ENCODE measurements around the gene VWA5B2. TPM values are rescaled to one million over a fixed set of nuclear protein-coding genes. Genes with fewer than 3 reads are reported as not detected.

VWA5B2 gene
- not detected for total RNA-seq
- long read RNA-seq = 0 reads

DNA sequence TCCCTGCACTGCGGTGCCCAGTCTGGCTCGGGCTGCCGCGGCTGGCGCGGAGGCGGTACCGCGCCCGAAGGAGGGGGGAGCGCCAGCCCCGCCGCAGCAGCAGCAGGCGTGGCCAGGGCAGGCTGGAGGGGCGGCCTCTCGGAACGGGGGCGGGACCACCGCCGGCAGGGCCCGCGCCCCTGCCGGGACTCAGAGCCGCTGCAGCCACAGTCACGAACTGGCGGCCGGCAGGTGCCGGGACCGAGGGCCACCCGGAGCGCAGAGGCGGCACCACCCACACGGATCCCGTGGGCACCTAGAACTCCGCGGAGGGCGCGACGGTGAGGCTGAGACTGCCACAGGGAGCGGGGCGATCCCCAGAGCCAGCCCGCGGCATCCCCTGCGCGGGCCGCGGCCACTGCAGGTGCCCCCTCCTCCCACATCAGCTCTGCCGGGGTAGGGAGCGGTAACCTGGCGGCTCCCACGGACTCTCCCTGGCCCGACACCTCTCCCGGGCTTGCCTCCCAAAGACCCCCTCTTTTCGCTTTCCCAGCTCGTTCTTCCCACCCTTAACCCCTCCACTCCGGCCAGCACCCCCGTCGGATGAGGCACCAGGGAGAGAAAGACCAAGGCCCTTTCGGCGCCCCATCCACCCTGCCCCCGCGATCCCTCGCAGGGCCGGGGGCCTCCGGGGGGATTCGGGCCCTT is at the start of gene VWA5B2:
VWA5B2 (plus strand) TSS at position 192 of the 687 bp plus-strand sequence. CDS start 944 bp downstream, outside the sequence.
- DNase-seq = peak; percentile 77
- intact Hi-C loops (cut with micrococcal nuclease) = no loop called here
- peak; percentile 96 for ATAC-seq

DNA sequence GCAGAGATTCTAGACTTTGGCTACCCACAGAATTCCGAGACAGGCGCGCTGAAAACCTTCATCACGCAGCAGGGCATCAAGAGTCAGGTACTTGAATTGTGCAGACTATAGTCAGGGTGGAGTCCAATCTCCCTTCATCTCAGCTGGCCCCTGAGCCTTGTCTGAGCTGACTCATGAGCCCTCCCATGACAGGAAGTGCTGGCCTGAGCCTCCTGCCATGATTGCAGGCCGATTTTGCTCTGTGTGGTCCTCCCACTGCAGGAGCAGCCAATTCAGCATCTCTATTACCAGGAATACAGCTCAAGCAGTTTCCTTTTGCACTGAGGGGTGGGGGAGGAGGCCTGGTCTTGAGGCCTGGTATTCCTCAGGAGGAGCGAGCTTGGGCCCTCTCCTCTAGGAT is 49.2 kb upstream of the VWA5B2 start:
- no peak for ATAC-seq
- DNase-seq = no peak
- intact Hi-C loops (cut with micrococcal nuclease) = no loop called here

DNA sequence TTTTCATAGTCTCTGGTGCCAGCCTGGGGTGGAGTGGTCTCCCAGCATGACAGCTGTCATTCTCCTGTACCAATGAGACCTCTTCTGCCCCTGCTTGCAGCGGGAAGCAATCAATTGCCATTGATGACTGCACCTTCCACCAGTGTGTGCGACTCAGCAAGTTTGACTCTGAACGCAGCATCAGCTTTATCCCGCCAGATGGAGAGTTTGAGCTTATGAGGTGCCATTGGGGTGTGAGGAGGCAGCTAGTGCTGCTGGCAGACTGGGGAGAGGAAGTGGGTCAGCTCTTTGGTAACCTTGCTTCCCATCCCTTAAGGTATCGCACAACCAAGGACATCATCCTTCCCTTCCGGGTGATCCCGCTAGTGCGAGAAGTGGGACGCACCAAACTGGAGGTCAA is 47.8 kb upstream of the VWA5B2 start:
- no peak for DNase-seq
- ATAC-seq = no peak
- intact Hi-C loops (cut with micrococcal nuclease) = no loop called here

DNA sequence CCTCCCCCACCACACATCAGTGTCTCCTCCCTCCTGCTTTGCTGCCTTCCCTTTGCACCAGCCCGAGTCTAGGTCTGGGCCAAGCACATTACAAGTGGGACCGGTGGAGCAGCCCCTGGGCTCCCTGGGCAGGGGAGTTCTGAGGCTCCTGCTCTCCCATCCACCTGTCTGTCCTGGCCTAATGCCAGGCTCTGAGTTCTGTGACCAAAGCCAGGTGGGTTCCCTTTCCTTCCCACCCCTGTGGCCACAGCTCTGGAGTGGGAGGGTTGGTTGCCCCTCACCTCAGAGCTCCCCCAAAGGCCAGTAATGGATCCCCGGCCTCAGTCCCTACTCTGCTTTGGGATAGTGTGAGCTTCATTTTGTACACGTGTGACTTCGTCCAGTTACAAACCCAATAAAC is 45.7 kb upstream of the VWA5B2 start:
- ATAC-seq = no peak
- DNase-seq = no peak
- intact Hi-C loops (cut with micrococcal nuclease) = no loop called here

DNA sequence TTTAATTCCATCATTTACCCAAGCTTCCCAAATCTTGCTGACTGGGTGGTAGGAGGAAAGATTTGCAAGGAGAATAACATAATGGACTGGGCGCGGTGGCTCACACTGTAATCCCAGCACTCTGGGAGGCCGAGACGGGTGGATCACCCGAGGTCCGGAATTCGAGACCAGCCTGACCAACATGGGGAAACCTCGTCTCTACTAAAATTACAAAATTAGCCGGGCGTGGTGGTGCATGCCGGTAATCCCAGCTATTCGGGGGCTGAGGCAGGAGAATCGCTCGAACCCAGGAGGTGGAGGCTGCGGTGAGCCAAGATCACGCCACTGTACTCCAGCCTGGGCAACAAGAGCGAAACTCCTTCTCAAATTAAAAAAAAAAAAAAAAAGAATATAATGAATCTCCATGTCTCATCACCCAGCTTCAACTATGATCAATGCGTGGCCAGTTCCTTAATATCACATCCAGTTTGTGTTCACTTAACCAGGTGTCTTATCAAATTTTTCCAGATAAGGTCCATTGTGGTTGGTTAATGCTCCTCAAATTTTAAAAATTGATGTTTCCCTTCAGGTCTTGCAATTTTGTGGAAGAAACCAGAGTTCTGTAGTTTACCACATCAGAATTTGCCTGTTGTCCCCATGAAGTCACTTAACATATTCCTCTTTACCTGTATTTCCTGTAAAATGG is 44.7 kb upstream of the VWA5B2 start:
- ATAC-seq (no peak), DNase-seq (no peak)
- intact Hi-C loops (cut with micrococcal nuclease) = no loop called here

DNA sequence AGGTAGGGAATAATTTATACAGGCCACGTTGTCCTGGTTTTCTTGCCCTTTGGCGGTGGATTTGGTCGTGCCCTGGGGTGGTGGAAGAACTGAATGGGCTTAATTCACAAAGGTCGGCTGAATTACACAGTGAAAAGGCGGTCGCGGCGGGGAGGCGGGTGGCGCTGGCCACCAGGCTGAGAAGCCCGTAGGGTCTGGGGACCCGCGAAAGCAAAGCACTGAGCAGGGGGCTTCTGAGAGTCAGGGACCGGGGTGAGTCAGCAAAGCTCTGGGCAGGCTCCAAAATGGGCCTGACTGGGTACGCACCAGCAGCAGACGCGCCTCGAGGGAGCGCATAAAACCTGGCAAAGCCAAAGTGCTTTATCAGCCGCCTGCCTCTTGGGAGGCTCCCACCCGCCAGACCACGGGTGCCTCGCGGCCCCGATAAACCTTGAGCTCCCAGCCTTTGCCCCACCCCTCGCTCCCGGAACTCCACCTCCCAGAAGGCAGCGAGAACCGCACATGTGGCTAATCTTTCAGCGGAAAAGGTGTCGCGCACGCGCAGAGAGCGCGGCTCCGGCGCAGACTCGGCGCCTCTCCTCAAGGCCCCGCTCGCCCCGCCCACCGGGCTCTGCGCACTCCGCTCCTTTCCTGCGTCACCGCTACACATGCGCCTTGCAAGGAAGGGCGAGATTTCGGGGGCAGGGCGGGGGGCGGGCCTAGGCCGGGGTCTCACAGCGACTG is 43.8 kb upstream of the VWA5B2 start:
- DNase-seq (peak; percentile 100), ATAC-seq (peak; percentile 97)
- intact Hi-C loops (cut with micrococcal nuclease) = no loop called here

DNA sequence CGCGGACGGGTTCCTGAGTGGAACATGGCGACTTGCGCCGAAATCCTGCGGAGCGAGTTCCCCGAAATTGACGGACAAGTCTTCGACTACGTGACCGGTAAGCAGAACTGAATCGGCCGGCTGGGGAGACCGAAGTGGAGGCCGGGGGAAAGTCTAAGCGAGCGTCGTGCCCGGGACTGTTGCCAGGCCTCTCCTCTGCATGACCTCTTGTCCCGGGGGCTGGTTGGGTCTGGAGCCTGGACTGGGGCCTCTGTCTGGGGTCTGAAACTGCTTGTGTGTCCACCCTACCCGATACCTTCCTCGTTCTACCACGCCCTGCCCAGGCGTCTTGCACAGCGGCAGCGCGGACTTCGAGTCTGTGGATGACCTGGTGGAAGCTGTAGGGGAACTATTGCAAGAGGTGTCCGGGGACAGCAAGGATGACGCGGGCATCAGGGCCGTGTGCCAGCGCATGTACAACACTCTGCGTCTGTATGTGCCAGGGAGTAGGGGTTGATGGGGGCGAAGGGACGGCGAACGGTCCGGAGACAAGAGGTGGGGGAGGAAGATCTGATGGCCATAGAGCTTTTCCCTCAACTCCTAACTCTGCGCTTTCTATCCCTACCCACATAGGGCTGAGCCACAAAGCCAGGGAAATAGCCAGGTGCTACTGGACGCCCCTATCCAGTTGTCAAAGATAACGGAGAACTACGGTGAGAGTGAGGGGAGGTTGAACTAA is 43.0 kb upstream of the VWA5B2 start, which contains the start of gene ABCF3:
ABCF3 (plus strand) TSS at position 16 of the 718 bp plus-strand sequence; CDS start at position 25, 9 bp downstream.
- ATAC-seq (peak; percentile 34), DNase-seq (peak; percentile 73)
- intact Hi-C loops (cut with micrococcal nuclease) = no loop called here

DNA sequence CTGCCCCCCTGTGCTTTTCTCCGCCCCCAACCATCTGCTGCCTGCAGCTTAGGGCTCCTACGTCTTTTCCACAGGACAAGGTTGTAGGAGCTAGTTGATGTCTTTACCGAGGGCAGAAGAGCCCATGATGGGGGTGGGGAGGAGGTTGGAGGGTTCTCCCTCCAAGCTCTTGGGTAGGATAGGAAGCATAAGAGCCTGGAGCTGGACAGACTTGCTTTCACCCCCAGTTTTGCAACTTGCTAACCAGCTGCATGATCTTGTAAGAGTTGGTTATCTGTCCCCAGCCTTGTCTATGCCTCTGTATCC is 42.5 kb upstream of the VWA5B2 start:
- DNase-seq = no peak
- intact Hi-C loops (cut with micrococcal nuclease) = no loop called here
- no peak for ATAC-seq

DNA sequence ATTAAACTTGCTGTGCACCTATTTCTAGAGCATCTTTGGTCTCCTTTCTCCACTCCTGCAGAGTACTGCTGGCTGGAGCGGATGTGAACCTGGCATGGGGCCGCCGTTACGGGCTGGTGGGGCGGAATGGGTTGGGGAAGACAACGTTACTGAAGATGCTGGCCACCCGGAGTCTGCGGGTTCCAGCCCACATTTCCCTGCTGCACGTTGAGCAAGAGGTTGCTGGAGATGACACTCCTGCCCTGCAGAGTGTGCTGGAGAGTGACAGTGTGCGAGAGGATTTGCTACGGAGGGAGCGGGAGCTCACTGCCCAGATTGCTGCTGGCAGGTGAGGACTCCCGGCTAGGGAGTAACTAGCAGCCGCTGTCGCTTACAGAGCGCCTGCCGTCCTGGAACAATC is 41.3 kb upstream of the VWA5B2 start:
- intact Hi-C loops (cut with micrococcal nuclease) = no loop called here
- no peak for DNase-seq
- ATAC-seq = no peak

DNA sequence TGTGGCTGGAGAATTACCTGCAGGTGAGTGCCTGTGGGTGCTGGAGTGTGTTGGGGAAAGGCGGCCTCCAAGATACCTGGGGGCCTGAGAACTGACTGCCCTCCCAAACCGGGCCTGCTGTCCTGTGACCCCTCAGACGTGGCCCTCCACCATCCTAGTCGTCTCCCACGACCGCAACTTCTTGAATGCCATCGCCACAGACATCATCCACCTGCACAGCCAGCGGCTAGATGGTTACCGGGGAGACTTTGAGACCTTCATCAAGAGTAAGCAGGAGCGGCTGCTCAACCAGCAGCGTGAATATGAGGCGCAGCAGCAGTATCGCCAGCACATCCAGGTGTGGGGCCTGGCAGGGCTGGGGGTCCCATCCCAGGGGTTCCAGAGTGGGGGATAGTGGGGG is 40.0 kb upstream of the VWA5B2 start:
- DNase-seq (no peak), ATAC-seq (no peak)
- intact Hi-C loops (cut with micrococcal nuclease) = no loop called here

DNA sequence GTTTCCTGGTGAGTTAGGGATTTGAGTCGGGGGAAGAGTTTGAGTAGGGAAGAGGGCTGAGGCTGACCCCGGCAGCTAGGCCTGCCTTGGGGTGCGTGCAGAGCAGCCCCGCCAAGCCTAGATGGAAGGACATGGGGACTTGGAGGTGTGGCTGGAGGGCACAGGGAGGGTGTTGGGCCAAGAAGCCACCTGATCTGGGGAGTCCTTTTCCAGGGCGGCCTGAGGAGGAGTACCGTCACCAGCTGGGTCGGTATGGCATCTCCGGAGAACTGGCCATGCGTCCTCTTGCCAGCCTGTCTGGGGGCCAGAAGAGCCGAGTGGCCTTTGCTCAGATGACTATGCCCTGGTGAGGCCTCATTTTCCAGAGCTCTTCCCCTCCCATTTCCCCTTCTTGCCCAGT is 36.5 kb upstream of the VWA5B2 start:
- ATAC-seq (no peak), DNase-seq (no peak)
- intact Hi-C loops (cut with micrococcal nuclease) = no loop called here

DNA sequence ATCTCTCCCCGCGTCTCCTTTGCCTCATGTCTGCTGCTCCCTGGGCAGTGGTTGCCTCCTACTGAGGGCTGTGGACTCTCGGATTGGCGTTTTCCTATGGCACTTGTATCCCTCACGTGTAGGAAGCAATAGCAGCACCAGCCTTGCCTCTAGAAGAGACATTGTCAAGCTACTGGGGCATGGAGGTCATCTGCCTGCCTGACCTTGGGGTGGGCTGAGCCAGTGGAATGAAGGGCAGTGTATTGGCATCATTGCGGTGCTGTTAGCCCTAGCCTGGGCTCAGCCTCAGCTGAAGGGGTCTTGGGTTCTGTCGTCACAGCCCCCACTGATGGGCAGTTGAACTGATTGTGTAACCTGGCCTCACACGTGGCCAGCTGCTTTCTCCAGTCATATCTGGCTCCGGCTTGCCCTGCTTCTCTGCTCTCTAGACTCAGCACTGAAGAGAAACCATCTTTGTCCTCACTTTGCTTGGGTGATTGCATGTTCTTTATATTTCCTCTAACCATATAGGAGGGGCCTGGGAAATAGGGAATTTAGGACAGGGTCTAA is 35.3 kb upstream of the VWA5B2 start:
- DNase-seq (no peak), ATAC-seq (no peak)
- intact Hi-C loops (cut with micrococcal nuclease) = no loop called here

DNA sequence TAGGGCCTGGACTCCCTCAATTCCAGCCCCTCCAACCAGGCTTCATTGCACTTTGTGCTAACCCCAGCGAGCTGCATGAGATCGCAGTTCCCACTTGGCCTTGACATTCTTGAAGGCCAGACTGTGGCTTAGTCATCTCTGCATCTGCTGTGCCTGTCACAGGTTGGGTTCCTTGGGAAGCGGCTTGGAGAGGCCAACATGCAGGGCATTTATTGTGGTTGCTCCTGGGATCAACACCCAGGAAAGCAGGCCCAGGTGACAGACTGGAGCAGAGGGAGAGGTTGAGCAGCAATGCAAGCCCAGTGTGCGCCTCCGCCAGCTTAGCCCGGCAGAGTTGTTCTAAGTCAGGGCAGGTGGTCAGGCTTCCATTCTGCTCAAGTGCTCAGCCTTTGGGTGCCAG is 32.8 kb upstream of the VWA5B2 start:
- ATAC-seq (no peak), DNase-seq (no peak)
- intact Hi-C loops (cut with micrococcal nuclease) = no loop called here

DNA sequence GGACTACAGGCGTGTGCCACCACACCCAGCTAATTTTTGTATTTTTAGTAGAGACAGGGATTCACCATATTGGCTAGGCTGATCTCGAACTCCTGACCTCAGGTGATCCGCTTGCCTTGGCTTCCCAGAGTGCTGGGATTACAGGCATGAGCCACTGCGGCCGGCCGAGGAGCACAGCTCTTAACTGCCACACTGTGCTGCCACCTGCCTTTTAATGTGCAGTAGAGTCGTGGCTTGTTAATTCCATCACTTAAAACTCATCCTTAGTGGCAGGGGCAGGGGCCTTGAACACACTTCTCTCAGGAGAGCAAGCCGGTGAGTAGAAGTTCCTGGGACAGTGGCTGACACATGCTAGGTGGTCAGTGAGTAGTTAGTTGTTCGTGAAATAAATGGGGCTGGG is 30.9 kb upstream of the VWA5B2 start:
- no peak for DNase-seq
- intact Hi-C loops (cut with micrococcal nuclease) = no loop called here
- ATAC-seq = no peak

DNA sequence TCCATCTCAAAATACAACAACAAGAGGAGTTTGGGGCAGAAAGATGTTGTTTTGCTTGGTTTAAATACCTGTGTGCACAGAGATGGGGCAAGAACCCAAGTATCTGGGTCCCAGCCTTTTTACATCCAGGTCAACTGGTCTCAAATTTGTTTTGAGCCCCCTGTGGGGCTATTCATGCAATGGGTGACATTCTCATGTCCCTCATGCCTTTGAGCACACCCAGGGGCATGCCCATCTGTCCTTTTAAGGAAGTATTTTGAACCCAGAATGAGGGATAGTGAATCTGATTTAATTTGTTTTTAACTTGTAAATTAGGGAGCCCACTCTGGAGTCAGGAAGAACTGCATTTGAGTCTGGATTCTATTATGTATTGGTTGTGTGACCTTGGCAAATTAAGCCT is 28.6 kb upstream of the VWA5B2 start:
- no peak for DNase-seq
- intact Hi-C loops (cut with micrococcal nuclease) = no loop called here
- ATAC-seq = no peak

DNA sequence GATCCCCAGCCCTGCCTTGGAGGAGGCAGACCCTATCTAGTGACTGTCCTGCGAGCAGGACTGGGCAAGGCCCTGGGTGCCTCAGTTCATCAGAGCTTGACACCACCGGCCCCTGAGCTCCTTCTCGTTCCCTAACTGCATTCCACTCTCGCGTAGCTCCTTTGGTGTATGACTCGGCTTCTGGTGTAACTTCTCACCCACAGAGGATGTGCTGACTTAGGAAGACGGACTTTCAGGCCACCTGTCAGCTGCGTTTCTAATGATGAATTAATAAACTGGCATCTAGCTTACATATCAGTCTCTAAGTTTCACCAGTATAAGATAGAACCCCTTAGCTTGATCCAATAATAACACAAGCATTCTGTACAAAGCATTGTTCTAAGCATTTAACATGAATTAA is 25.9 kb upstream of the VWA5B2 start:
- ATAC-seq = no peak
- intact Hi-C loops (cut with micrococcal nuclease) = no loop called here
- no peak for DNase-seq

DNA sequence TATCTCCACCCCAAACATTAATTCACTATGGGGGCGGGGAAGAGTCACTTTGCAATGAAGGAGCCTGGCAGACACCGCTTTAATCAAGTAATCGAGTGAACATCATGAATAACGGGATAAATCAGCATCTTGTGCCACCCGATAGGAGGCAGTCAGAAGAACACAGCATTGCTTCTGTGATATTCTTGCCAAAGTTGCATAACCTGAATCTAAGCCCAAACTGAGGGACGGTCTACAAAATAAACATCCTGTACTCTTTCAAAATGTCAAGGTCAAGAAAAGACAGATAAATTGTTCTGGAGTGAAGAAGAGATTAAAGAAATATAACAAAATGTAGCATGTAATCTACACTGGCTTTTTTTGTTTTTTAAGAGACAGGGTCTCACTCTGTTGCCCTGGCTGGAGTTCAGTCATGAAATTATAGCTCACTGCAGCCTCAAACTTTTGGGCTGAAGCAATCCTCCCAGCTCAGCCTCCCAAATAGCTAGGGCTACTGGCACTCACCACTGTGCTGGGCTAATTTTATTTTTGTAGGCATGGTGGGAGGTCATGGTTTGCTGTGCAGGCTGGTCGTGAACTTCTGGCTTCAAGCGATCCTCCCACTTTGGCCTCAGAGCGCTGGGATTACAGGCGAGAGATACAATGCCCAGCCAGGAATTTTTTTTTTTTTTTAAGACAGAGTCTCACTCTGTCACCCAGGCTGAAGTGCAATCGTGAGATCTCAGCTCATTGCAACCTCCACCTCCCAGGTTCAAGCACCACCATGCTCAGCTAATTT is 20.1 kb upstream of the VWA5B2 start:
- DNase-seq (no peak), ATAC-seq (peak; percentile 41)
- intact Hi-C loops (cut with micrococcal nuclease) = no loop called here

DNA sequence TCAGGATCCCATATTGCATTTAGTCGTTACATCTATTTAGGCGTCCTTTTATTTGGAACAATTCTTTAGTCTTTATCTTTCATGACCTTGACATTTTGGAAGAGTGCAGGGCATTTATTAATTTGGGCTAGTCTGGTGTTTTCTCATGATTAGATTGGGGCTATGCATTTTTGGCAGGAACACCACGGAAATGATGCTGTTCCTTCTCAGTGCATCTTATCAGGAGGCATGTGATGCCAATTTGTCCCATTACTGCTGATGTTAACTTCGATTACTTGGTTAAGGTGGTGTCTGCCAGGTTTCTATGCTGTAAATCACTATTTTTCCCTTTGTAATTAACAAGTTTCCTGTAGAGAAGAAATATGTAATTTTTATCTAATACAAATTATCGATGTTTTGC is 18.1 kb upstream of the VWA5B2 start:
- ATAC-seq = no peak
- DNase-seq = no peak
- intact Hi-C loops (cut with micrococcal nuclease) = no loop called here

DNA sequence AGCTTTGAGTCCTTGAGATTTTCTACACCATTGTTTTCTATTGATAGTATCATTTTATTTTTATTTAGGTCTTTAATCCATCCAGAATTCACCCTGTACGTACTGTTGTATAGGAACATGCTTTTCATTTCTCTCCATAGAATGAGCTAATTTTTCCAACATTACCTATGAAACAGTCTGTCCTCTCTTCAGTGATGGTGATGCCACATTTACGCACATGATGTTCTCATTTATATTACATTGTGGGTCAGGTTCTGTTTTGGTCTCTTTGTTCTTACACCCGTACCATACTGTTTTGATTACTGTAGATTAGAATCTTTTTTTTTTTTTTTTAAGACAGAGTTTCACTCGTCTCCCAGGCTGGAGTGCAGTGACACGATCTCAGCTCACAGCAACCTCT is 17.7 kb upstream of the VWA5B2 start:
- intact Hi-C loops (cut with micrococcal nuclease) = no loop called here
- DNase-seq (no peak), ATAC-seq (no peak)
